Measurements from ENCODE around the gene ZDHHC19.

- TF ChIP-seq EZH2 (IDR thresholded peaks at IDR 0.05; ENCODE audit: insufficient read depth, poor library complexity, severe bottlenecking) = no peak
- TF ChIP-seq EZH2phosphoT487 (IDR thresholded peaks at IDR 0.05; ENCODE audit: insufficient read depth, low read depth) = no peak
Measured at GRCh38 chr3:196214783-196215441, 3.7 kb upstream of the ZDHHC19 start.

Measured in GM23248 (cell line).